AG04450 (cell line): ENCODE measurements around the gene BRMS1L. TPM values are rescaled to one million over a fixed set of nuclear protein-coding genes. Genes with fewer than 3 reads are reported as not detected.
"Not testable (repeated sequence)": the region's sequence is repeated elsewhere in the genome, so short reads cannot be mapped to it uniquely, and the experiment has no call there.

Experiments
- CTCF ChIA-PET: fragments of 300-600, 350-600 bp; formaldehyde crosslinking; extraction: SDS; loops from one replicate; lab custom pipeline; 2022; ENCODE audit warnings: antibody characterized with exemption, inconsistent platforms; lab: Charles Lee
- POLR2A ChIA-PET: fragments of 350-600 bp; formaldehyde crosslinking; extraction: SDS; loops from one replicate; lab custom pipeline; 2021; ENCODE audit warnings: antibody characterized with exemption, inconsistent platforms; lab: Yijun Ruan, JAX
- DNase-seq: peaks from one replicate; pipeline ENCODE4 v3.0.0-alpha.2; 2011; ENCODE audit warnings: low read depth, low spot score
- H3K27ac ChIP-seq: one replicate; pipeline ENCODE4 v1.5.1; 2012; ENCODE audit warnings: low read depth, low read length, control low read depth
- H3K27me3 ChIP-seq: one replicate; pipeline ENCODE4 v1.6.0; 2012; ENCODE audit warnings: low read length; ENCODE audit not compliant: control insufficient read depth, insufficient read depth
- H3K4me3 ChIP-seq: 2 replicates; pipeline ENCODE4 v1.5.1; 2011; ENCODE audit warnings: mild to moderate bottlenecking, low read depth, low read length, control low read depth
- H3K9me3 ChIP-seq: 2 replicates; pipeline ENCODE4 v1.5.1; 2012; ENCODE audit warnings: low read length; ENCODE audit not compliant: control insufficient read depth, insufficient read depth
- CTCF ChIP-seq: IDR thresholded peaks from 2 replicates; pipeline ENCODE4 v1.5.1; 2011; ENCODE audit warnings: low read depth, low read length, control low read depth, inconsistent platforms
- polyA minus RNA-seq: library from RNA; depleted of rRNA, polyadenylated mRNA; stranded (reverse); fragments of >200 nt; gene quantifications from 2 replicates; pipeline ENCODE4 v1.2.3, GENCODE V29; 2011; rRNA and poly(A)+ RNA removed
- polyA plus RNA-seq: library from polyadenylated mRNA; depleted of rRNA; stranded (reverse); fragments of >200 nt; gene quantifications from 2 replicates; pipeline ENCODE4 v1.2.3, GENCODE V29; 2011; rRNA removed

The BRMS1L gene
- polyA plus RNA-seq, result 5.2 and 8.7 TPM in 2 replicates
- polyA minus RNA-seq, result 1.8 and 2.8 TPM in 2 replicates

GRCh38 chr14:35826218-35826951 is at the start of gene BRMS1L:
TSS of gene BRMS1L (plus strand) at chr14:35826338. CDS start at chr14:35826517, 179 bp downstream.
- Histone ChIP-seq H3K27ac (peak within 1 kb of the TSS; percentile 93), H3K9me3 (no peaks in the 10 kb centered on the region), H3K27me3 (peaks cover 2% of the 10 kb centered on the region), H3K4me3 (peak within 1 kb of the TSS; percentile 98)
- ChIA-PET POLR2A (interaction anchor here (0.6 to 1.5 kb wide), 7 partner anchors 8 to 1033 kb away, joined by 3 to 15 read pairs (median 4); partner anchors contain the start of gene RALGAPA1), CTCF (interaction anchor here (0.6 to 2.9 kb wide), 11 partner anchors 8 to 428 kb away, joined by 3 to 17 read pairs (median 6); partner anchors contain the start of gene RALGAPA1)
- TF ChIP-seq CTCF, result no peak; the same call in 1 of the 2 replicates
- DNase-seq, result peak; percentile 98

DNA sequence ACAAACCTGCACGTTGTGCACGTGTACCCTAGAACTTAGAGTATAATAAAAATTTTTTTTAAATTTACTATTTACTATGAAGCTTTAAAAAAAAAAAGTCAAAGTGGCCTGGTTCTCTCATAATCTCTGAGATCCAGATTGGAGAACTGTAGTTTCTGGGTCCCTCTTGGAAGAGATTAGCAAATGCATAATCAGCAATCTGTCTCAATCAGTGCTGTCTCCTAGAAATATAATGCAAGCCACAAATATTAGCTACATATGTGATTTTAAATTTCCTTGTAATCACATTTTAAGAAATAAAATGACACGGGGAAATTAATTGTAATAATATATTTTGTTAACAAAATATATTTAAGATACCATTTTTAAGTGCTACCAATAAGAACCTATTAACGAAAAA is 49.3 kb upstream of the BRMS1L start:
- Histone ChIP-seq H3K27me3 (no peaks in the 10 kb centered on the region), H3K9me3 (no peaks in the 10 kb centered on the region), H3K27ac (no peak overlapping the region), H3K4me3 (no peak overlapping the region)
- TF ChIP-seq CTCF, result no peak
- ChIA-PET CTCF (interaction anchor here (1.4 kb wide), 1 partner anchor 11 kb away, joined by 3 read pairs; no protein-coding TSS in a partner anchor), POLR2A (no interaction called here)
- no peak for DNase-seq

- H3K27ac ChIP-seq, DNase-seq, CTCF ChIA-PET, H3K27me3 ChIP-seq, H3K9me3 ChIP-seq, POLR2A ChIA-PET, H3K4me3 ChIP-seq: not testable (repeated sequence)
Observed at GRCh38 chr14:35777550-35777949, 48.6 kb upstream of the BRMS1L start.

DNA sequence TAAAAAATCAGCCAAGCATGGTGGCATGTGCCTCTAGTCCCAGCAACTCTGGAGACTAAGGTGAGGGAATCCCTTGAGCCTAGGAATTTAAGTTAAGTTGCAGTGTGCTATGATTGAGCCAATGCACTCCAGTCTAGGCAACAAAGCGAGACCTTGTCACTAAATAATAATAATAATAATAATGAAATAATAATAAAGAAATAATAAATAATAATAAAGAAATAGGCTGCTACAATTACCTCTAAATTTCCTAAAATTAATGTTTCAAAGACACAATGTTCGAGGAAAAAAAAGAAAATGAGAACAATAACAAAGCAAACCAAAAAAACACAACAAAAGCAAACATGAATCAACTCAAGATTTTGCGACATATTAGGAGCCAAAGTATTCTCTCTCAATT is 46.8 kb upstream of the BRMS1L start:
- Histone ChIP-seq H3K4me3 (no peak overlapping the region), H3K9me3 (no peaks in the 10 kb centered on the region), H3K27me3 (no peaks in the 10 kb centered on the region), H3K27ac (no peak overlapping the region)
- CTCF ChIA-PET, result no interaction called here
- DNase-seq, result no peak
- POLR2A ChIA-PET, result no interaction called here
- TF ChIP-seq CTCF, result no peak

- H3K27me3 ChIP-seq, result no peaks in the 10 kb centered on the region
- ChIA-PET CTCF (no interaction called here), POLR2A (no interaction called here)
- no peak for TF ChIP-seq CTCF
- H3K9me3 ChIP-seq, result no peaks in the 10 kb centered on the region
- H3K27ac ChIP-seq, result no peak overlapping the region
- no peak for DNase-seq
- no peak overlapping the region for H3K4me3 ChIP-seq
Observed at GRCh38 chr14:35783699-35784098, 42.4 kb upstream of the BRMS1L start.
